Left kidney (tissue), 2 donors: ENCODE measurements around the gene LDLRAD4. TPM values are rescaled to one million over a fixed set of nuclear protein-coding genes. Genes with fewer than 3 reads are reported as not detected.
A peak's percentile ranks its signal among the peaks of the same experiment; 100 is the strongest.

Experiments used
- DNase-seq: peaks from one replicate; pipeline ENCODE4 v3.0.0-alpha.2; 2013
- polyA plus RNA-seq: library from polyadenylated mRNA; unstranded; fragments of 120-200 nt; gene quantifications from one replicate; pipeline ENCODE4 v1.2.1, GENCODE V29; 2013; ENCODE audit not compliant: insufficient read length

LDLRAD4 gene
- polyA plus RNA-seq, 1 donor, result 9.7 TPM

DNA sequence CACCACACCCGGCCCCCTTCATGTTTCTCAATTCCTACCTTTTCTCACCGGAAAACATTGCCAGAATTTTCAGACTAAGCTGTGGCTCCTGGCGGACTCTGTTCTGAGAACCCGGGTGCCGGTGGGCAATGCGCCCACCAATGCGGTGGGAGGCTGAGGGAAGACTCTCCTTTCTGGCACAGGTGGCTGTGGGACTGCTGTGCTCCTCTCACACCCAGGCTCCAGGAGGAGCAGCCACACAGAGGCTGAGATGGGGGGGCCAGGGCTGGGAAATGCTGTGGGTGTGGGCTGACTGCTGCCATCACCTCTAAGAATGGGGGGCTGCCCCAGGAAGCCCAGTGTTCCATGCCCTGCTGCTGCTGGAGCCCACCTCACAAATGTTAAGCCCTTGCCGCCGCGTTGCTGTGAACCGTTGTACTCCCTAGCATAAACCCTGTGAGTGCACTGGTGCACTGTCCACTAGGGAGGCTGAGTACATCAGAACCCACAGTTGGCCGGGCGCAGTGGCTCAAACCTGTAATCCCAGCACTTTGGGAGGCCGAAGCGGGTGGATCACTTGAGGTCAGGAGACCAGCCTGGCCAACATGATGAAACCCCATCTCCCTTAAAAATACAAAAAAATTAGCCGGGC, 152.6 kb downstream of the LDLRAD4 start:
- DNase-seq, result no peak

DNA sequence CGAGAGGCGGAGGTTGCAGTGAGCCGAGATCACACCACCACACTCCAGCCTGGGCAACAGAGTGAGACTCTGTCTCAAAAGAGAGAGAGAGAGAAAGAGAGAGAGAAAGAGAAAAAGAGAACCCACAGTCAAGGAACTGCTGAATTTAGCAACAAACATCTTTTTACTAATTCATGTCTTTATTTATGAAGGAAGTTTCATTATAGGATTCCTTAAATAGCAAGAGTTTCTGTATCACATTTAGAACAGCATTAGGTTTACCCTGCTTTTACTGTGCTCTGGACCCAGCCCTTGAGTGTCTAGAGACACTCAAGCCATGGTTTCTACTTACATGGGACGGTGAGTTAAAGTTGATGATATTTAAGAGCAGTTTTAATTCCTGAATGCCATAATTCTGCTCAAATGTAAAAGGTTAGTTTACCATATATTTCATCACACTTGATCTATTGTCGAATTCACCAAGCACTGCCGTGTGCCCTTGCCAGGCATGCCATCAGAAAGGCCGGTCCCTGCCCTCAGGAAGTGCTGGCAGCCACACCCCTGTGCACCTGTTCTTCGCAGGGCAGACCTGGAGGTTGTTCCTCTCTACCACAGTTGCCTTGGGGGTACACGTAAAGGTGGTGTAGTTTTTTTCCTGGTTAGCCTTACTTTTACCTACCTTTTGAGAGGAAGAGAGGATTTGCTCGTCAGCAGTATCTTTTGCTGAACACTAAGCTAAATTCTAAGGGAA, 153.3 kb downstream of the LDLRAD4 start:
- DNase-seq, result no peak

DNA sequence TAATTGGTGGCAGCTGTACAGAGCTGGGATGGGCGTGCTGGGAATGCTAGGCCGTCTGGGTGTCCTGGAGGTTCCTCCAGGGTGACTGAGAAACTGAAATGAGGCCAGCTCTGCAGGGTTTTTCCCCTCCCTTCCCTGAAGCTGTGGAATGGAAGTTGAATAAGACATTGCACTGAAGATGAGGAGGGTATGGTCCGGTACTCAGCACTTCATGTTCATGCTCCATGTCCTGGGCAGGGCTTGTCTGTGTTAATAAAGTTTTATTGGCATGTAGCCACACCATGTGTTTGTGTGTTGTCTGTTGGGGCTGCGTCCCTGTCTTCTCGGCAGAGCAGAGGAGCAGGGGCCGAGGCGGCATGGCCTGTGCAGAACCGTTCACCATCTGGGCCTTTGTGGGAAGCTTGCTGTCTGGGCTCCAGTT, 154.0 kb downstream of the LDLRAD4 start:
- no peak for DNase-seq

DNA sequence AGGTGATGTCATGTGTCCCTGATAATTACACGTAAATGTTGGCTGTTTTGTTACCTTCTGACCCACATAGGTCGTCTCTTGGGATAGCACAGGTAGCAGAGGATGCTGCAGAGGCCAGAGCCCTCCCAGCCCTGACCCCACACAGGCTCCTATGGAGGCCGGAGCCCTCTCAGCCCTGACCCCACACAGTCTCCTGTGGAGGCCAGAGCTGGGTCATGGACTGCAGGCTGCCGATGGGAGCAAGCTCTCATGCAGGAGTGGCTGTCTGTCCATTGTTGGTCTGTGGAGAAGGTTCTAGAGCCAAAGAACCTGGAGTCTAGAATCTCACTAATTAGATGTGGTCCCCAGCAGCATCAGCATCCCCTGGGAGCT, 155.5 kb downstream of the LDLRAD4 start:
- no peak for DNase-seq

DNA sequence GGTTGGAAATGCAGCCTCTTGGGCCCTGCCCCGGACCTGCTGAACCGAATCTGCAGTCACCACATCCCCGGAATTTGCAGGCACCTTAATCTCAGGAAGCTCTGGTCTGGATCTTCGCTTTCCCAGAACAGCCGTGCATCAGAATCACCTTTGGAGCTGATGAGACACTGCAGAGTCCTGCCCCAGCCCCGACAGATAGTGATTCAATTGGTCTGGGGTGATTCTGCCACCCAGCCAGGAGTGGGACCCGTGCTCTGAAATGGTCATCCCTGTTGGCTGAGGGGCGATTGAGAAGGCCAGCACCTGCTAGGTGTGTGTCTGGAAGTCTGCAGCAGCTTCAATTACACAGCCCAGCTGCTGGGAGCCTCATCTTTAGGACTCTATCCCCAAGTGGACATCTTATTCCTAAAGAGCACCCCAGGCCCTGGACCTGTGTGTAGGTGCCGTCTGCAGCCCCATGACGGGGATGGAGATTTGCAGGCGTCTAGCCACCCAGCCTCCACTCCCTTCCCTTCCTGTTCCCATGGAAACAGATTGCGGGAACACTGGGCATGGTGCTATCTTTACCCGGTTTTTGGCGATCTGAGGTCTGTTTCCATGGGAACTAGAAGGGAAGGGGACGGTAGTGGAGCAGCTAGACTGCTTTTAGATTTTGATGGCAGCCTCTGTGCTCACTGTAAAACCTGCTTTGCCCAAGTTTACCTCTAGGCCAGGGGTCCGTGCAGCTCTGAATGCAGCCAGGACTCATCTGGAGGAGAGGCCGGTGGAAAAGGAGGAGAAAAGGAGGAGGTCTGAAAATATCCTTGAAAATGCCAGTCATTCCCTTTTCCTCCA, 156.1 kb downstream of the LDLRAD4 start:
- no peak for DNase-seq

DNA sequence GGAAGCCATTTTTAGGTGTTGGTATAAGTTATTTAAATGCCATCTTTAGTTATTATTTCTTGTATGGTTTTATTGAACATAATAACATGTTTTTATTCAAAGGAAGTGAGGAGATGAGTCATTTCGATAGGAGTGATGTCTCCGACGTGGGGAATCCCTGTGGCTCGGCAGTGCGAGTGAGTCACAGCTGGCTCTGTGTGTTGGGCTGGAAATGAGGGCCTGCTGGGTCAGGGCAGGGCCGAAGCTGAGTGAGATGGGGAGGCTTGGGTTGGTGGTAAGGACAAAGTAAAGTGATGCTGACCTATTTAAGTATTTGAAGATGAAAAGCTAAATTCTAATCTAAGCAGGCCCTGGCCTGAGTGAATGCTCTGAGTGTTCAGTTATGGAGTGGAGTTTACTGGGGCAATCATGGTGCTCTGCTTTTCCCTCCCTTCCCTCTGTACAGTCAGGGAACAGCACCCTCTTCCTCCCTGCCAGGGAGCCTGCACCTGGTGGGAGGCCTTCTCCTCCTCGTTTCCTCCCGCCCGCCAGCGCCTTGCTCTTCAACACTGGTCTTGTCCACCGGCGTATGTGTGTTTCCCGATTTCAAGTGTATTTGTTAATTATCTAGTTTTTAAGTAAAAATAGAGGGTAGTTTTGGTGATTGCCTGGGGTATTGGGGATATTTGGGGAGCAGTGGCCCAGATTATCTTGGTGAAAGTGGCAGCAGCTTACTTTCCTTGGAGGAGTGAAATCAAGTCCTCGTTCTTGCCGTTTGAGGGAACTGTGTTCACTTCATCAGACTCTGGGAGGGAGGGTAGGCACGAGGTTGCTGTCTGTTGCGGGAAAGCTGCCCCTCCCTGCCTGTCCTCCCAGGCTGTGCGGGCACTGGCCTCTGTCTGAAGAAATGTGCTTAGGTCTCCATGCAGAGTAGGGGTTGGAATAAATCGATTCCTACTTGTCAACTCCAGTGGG, 157.0 kb downstream of the LDLRAD4 start:
- no peak for DNase-seq

DNA sequence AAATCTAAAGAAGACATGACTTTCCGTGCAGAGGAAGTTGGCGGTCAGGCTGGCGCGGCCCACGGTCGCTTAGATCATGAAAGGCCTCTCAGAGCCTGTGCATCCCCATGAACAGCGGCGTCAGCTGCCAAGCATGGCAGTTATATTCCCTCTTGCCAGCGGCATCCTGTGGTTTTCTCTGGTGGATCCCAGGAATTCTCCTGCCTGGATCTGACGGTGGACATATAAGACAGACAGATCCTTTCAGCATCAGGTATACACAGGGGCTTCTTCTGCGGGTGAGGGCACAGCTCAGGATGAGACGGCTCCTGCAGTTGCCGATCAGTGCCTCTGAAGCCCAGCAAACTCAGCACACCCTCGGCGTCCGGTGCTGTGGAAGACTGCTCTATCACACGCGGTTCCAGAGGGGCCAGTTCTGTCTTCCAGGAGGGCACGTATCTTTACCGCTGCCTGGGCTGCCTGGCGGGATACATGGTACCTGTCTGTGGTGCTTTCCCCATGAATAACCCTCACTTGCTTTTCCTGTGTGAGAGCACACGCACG, 157.8 kb downstream of the LDLRAD4 start:
- DNase-seq, result no peak

DNA sequence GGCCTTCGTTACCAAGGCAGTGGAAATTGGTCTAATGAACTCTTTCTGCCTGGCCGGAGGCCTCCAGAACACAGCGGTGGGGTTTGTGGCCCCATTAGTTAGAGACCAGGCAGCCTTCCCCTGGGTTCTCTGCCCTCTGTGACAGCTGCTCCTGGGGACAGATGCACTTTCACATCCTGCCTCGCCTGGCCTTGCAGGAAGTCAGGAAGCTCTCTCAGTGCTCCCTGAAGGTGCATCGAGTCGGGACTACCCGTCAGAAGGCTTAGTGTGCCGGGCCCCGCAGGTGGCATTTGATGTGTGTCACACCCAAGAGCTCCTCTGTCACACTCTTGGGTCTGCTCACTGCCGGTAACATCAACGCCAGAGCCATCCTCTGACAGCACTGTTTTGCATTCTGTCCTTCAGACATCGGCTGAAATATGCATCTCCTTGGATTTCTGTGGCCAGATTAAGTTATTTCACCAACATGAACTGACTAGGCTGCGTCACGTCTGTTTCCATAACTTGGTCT, 158.3 kb downstream of the LDLRAD4 start:
- no peak for DNase-seq

DNA sequence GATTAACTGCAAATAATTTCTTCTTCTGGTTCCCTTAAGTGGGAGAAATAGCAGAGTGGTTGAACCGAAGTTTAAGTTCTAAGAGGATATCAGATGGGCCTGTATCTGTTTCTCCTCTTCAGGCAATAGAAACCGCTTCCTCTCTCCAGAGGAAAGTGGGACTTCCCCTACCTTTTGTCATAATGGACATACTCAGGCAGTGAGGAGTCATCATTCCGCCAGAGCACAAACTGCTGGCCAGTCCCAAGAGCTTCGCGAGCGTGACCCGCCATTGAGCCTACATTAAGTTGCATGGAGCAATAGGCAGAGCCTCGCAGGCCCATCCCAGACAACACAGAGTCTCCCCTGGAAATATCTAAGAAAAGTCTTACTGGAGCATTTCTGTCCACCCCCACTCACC, 158.9 kb downstream of the LDLRAD4 start:
- no peak for DNase-seq

DNA sequence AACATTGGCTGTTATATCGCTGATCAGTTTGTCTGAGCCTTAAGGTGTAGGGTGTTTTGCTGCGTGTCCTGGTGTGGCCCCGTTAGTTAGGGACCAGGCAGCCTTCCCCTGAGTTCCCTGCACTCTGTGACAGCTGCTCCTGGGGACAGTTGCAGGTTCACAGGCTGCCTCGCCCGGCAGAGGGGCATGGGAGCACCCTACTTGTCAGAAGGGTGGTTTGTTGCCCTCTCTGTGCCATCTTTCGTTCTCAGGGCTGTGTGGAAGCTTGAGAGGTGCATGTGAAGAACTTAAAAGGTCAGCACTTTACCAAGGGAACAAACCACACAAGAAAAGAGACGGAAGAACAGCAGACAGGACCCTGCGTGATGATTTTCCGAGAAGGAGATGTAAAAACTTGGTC, 159.6 kb downstream of the LDLRAD4 start:
- no peak for DNase-seq

DNA sequence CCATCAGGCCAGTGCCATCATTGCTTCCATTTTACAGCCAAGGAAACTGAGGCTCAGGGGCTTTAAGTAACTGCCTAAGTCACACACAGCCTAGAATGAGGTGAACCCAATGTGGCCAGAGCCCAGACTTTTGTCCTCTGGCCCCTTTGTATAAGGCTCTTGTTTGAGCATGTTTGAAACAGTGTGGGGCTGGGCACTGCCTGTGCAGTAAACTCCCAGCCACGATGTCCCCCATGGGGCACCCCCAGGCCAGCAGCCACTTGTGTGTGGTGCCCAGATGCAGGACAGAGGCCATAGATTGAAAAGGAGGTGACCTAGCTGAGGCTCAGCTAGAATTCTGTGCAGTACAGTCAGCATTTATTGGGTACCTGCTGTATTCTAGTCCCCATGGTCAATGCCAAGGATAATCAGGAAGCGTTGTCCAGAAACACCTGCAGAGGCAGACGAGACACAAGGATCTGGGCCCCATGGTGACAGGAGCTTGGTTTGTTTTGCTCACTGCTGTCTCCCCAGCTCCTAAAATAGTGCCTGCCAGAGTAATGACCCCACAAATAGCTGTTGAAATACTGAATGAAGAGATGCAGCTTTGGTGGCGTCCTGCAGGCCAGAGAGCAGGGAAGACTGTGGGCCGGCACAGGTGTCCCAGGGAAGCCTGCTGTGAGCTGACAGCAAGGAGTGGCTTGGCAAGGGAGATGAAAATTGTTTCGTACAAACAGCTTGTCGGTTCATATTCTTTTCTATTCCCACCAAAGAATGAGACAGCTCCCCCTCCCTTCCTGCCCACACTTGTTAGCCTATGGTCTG, 160.7 kb downstream of the LDLRAD4 start:
- no peak for DNase-seq

DNA sequence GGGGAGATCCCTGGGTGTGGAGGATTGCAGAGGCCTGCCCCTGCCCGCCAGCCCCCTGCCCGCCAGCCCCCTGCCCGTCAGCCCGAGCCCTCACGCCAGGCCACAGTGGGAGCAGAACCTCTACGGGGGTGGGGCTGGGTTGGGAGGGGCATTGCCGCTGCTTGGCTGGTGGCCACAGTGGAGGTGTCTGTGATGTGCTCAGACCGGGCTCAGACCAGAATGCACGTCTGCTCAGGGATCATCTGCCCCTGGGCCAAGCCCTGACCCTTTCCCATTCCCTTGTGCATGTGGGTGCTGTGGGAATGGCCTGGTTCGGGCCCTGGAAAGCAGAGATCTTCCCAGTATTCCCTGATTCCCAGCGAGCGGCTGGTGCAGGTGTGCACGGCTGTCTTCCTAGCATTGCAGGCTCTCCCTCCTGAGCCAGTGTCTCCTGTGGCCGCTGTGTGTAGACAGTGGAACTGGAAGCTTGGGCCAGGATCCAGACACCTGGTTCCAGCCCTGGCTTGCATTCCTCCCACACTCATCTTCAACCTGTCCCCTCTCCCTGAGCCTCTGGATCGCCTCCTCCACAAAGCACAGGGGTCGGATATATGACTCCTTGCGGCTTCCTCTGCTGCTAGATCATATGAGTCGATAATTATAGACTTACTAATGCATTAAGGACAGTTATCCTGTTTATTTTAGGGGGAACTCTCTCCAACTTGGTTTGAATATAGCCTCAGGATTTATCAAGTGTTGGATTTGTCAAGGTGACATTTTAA, 161.6 kb downstream of the LDLRAD4 start:
- DNase-seq, result no peak

DNA sequence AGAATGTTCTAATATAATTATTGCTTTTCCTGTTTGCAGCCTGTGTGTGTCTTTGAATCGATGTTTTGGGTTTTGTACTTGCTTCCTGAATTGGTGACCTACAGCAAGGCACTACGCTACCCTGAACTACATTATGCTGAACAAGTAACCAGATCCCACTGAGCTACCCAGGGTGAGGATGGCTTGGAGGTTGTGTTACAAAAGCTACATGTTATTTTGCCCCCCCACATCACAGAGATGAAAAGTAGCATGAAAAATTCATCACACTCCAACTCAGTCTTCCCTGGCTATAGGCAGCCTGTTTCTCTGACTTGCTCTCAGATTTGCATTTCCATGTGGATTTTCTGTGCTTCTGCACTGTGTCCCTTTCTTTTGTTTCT, 162.1 kb downstream of the LDLRAD4 start:
- DNase-seq, result no peak

DNA sequence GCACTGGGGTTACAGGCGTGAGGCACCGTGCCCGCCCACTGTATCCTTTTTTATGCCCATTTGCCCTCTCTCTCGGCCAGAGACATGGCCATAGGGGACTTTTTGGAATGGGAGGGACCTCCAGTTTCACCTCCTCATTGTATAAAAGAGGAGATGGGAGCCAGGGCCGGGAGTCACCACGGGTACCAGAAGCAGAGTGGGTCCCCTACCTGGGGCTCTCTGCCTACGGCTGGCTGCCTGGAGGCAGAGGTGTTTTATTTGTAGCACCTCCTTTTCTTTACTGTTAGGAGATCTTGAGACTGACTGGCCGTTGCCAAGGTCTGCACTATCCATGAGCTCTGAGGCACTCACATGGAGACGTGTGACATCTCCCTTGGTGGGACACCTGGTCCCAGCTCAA, 162.8 kb downstream of the LDLRAD4 start:
- no peak for DNase-seq

DNA sequence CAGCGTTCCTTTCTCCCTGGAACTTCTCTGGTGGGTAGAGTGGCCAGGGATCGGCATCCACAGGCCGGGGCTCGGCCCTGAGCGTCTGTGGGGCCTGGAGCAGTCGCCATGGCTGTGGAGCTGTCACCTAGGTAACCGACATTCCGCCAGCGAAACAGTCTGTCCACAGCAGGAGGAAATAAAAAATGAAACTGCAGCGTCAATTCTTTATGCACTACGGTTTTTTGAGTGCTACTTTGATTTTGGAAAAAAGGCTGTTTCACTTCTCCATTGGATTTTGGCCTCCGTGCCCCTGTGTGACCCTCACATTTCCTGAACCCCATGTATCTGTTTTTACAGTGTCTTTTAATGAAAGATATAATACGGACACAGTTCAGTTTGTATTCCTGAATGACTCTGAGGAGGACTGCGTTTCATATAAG, 163.4 kb downstream of the LDLRAD4 start:
- peak; percentile 71 for DNase-seq

DNA sequence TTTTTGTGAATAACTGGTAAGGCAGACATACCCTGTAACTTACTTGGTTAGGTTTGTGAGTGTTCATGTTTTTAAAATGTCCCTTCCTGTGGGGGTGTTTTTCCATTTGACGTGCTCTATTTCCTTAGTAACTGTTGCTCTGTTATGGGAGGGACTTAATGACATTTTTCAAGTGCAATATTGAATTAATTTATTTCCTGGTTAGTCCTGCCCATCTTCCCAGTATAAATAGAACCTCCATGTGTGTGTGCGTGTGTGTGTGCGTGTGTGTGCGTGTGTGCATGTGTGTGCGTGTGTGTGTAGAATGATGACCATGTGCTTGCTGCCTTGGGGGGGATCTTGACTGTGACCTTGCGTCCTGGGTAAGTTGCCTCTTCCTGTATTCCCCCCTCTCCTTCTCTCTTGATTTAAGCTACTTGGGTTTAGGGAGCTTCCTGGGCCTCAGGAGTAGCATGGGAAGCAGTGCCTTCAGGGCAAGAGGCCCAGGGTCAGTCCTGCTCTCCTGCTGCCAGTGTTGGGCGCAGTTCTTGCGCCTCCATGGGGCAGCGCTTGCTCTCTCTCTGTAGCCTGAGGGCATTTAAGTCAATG, 163.9 kb downstream of the LDLRAD4 start:
- peak; percentile 70 for DNase-seq

DNA sequence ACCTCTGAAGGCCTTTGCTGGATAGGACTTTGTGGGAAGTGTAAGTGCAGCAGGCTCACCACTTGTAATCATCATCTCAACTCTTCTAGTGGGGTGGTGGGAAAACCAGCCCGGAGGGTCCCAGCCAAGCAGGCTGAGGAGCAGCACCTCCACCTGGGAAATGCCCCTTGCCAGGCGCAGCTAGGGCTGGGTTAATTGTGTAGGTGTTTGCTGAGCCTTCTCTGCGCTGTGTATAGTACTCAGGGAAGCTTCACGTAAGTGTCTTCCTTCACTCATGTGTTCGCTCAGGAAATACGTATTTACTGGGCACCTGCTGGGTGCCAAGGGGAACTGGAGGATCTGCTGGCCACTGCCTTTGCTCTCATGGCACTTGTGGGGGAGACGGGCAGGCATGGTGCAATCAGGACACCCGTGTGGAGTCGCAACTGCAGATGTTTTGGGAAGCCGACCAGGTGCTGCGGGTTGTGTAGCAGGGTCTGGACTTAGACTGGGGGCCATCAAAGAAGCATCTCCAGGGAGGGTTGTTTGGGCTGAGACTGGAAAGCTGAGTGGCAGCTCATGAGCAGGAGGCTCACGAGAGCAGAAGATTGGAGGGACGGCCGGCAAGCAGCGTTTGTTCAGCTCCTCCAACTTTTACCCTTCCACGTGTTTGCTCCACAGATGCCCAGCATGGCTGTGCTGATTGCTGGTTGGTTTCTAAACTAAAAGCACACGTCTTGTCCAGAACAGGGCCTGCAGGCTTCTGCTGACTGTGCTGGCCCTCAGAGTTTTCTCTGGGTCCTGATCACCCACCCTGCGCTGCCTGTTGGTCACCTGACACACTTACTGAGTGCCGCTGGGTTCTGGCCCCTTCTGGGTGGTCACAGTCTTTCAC, 164.6 kb downstream of the LDLRAD4 start:
- no peak for DNase-seq
